Left lung (tissue), 10 donors: Measurements from ENCODE around the gene MFRP. TPM values are rescaled to one million over a fixed set of nuclear protein-coding genes. Genes with fewer than 3 reads are reported as not detected.

Source experiments
- ATAC-seq: fragments of 200-7000 bp; cut with Tn5 transposase; one replicate; pipeline ENCODE4 v1.9.1; 2020; ENCODE audit warnings: moderate library complexity
- DNase-seq, 4 donors: peaks; one replicate each; pipeline ENCODE4 v3.0.0-alpha.2; 2013 to 2020
- H3K27ac ChIP-seq, 2 donors: fragments of 200-600 bp; sonication (generic) in 1 of 2; one replicate each; pipeline versions ENCODE4 v1.5.0 to v1.8.0; 2020 to 2021
- H3K27me3 ChIP-seq, 2 donors: fragments of 200-600 bp; sonication (generic) in 1 of 2; one replicate each; pipeline versions ENCODE4 v1.5.0 to v1.8.0; 2020 to 2021
- H3K36me3 ChIP-seq, 2 donors: fragments of 200-600 bp; sonication (generic) in 1 of 2; one replicate each; pipeline versions ENCODE4 v1.5.0 to v1.8.0; 2020 to 2021
- H3K4me1 ChIP-seq, 2 donors: fragments of 200-600 bp; one replicate each; pipeline ENCODE4 v1.8.0; 2021
- H3K4me3 ChIP-seq, 2 donors: fragments of 200-600 bp; sonication (generic) in 1 of 2; one replicate each; pipeline versions ENCODE4 v1.5.0 to v1.8.0; 2020 to 2021; ENCODE audit warnings: mild to moderate bottlenecking in 1 of 2
- H3K9me3 ChIP-seq, 2 donors: fragments of 200-600 bp; sonication (generic) in 1 of 2; one replicate each; pipeline versions ENCODE4 v1.5.0 to v1.8.0; 2020 to 2021
- intact Hi-C, 2 donors: fragments of 100-400 bp; cut with DNase I; formaldehyde crosslinking; loops; one replicate each; pipeline versions ENCODE4 v1.11.2 to v1.14.2; 2022
- polyA plus RNA-seq, 6 donors: library from polyadenylated mRNA; unstranded; fragments of 120-200 nt; gene quantifications; one replicate each; pipeline ENCODE4 v1.2.1, GENCODE V29; 2013; ENCODE audit not compliant: insufficient read length in 6 of 6
- total RNA-seq, 2 donors: library from RNA; stranded (reverse); fragmentation: NEBNext Ultra II Directional; extraction: Animal tissue kit (Norgen Biotek cat#: 25700); gene quantifications; one replicate each; pipeline ENCODE4 v1.2.1, GENCODE V29; 2021
- TF ChIP-seq, protein P1 (sequence below), 2 donors: fragments of 200-600 bp; sonication (generic) in 1 of 2; IDR thresholded peaks; one replicate each; pipeline versions ENCODE4 v1.5.0 to v1.8.0; 2021; ENCODE audit warnings: antibody characterized with exemption in 2 of 2
- donor health status: DM: no; HTN: yes; CAD: no.
- donor health status: DM: no; HTN: no; CAD: no.

Gene MFRP
- total and polyA plus RNA-seq, 8 donors, result 0.04 to 0.07 TPM; not detected in 6

DNA sequence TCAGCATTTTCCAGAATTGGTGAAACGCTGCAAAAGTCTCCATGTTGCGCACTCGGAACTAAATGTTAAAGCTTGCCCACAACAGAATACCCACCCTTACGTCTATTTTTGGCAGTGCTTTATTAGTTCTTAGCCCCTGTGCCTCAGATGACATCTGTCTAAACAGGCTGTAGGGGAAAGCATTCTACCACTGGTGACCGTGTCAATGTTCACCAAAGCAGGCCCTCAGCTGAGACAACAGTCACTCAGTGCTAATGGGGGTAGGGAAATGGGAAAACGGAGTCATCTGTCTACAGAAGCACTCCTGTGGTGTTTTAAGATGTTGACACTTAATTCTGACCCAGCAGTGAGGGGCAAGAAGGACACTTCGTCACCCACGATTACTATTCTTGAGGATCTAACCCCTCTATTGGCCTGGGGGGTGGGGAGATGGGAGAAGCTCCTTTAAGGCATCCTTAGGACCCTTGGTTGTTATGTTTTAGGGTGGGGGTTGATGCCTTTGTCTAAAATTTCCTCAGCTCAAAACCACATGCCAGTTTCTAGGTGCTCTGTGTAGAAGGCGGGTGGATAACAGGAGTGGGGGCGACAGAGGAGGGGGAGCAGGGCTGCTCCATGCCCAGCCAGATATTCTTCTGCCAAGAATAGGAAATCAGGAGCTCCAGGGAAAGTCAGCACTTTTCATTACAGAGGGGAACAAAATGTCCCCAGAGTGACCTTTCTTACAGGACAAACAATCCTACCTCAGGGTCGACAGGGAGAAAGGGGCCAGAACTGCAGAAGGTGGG lies 15.6 kb upstream of the MFRP start:
- peak overlapping the region in 1 of 2 donors; percentile 39 for H3K27ac ChIP-seq
- H3K4me3 ChIP-seq, result no peak overlapping the region
- no peaks in the 10 kb centered on the region for H3K36me3 ChIP-seq
- no peaks in the 10 kb centered on the region for H3K9me3 ChIP-seq
- ATAC-seq, result no peak
- no peak for DNase-seq
- intact Hi-C loops, result no loop called here
- TF ChIP-seq, protein P1, sequence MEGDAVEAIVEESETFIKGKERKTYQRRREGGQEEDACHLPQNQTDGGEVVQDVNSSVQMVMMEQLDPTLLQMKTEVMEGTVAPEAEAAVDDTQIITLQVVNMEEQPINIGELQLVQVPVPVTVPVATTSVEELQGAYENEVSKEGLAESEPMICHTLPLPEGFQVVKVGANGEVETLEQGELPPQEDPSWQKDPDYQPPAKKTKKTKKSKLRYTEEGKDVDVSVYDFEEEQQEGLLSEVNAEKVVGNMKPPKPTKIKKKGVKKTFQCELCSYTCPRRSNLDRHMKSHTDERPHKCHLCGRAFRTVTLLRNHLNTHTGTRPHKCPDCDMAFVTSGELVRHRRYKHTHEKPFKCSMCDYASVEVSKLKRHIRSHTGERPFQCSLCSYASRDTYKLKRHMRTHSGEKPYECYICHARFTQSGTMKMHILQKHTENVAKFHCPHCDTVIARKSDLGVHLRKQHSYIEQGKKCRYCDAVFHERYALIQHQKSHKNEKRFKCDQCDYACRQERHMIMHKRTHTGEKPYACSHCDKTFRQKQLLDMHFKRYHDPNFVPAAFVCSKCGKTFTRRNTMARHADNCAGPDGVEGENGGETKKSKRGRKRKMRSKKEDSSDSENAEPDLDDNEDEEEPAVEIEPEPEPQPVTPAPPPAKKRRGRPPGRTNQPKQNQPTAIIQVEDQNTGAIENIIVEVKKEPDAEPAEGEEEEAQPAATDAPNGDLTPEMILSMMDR (IDR thresholded peaks at IDR 0.05), result no peak
- peaks cover 7 to 29% of the 10 kb centered on the region in 2 donors for H3K4me1 ChIP-seq
- peaks cover 5 to 35% of the 10 kb centered on the region in 2 donors for H3K27me3 ChIP-seq

DNA sequence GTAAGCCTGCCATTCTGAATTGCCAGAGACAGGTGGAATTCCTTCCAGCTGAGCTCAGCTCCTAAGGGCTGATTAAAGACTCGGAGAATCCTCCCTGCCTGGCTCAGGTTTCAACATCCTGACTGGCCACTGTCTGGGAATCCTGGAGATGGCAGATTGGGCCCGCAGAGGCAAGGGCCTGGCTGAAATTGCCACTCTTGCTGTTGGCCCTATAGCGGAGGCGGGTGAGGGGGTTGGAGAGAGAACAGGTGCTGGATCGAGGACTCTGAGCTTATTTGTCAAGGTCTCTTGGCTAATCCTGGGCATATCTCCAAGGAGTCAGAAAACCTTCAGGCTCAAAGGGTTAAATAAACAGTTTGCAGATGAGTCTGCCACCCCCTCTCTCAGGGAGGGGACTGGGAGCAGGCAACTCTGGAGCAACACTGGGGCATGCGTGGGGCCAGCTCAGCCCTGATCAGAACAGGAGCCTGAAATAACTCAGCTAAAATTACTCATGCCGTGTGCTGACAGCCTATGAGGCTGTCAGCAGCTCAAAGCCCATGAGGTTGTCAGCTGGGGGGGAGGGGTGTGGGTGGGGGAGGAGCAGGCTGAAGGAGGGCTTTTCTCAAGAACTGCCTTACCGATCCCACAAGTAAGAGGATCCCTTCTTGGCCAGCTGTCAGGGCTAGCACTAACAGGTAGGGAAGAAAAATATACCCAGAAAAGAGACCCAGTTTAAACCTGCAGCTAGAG lies 14.7 kb upstream of the MFRP start:
- DNase-seq, result peak in 2 of 4 donors; percentile 62 to 79
- H3K9me3 ChIP-seq, result no peaks in the 10 kb centered on the region
- H3K27ac ChIP-seq, result peak overlapping the region in 1 of 2 donors; percentile 39
- peak; percentile 75 for ATAC-seq
- H3K27me3 ChIP-seq, result peaks cover 5 to 41% of the 10 kb centered on the region in 2 donors
- intact Hi-C loops, result no loop called here
- no peak overlapping the region for H3K4me3 ChIP-seq
- TF ChIP-seq, protein P1 (IDR thresholded peaks at IDR 0.05), result no peak
- H3K4me1 ChIP-seq, result peaks cover 7 to 32% of the 10 kb centered on the region in 2 donors
- no peaks in the 10 kb centered on the region for H3K36me3 ChIP-seq

DNA sequence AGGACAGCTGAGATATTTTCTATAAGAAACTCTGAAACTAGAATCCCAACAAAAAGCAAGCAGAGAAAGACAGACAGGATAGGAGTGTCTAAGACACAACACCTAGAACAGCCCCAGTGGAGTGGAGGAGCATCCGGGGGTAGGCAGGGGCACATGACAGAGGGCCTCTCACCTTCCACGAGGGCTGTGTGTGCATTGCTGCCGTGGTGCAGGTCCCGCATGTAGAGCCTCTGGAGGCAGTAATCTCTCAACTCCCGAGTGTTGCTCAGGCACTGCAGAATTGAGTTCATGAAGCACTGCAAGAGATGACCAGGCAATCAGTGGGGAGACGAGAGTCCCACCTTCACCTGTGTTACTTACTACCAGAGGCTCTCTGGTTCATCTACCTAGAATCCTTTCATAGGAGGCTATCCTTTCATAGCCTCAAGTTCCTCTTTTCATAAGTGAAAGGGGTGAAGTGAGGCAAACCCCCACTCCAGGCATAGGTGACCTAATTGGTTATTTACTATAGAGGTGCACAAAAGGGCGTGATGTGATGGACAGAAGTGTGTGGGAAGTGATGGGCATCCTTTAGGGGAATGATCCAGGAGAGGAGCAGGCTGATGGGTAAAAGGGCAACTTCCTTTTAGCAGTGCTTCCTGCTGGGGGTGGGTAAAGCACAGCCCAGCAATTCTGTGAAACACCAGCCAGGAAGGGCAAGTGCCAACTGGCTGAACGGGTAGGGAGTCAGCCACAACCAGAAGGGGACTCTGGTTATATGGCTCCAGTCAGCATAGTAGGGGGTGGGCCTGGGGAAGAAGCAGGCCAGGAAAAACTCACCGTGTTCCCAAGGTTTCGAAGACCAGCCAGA lies 13.1 kb upstream of the MFRP start:
- Histone ChIP-seq H3K27ac (no peak overlapping the region), H3K4me3 (no peak overlapping the region), H3K27me3 (peaks cover 0 to 42% of the 10 kb centered on the region in 2 donors), H3K36me3 (no peaks in the 10 kb centered on the region), H3K4me1 (peaks cover 7 to 38% of the 10 kb centered on the region in 2 donors), H3K9me3 (no peaks in the 10 kb centered on the region)
- intact Hi-C loops, result loop anchor here in 1 of 2 donors (5.0 kb wide), 1 partner anchor 113 kb away; no protein-coding TSS in a partner anchor
- ATAC-seq, result no peak
- TF ChIP-seq, protein P1 (IDR thresholded peaks at IDR 0.05), result no peak
- DNase-seq, result no peak

DNA sequence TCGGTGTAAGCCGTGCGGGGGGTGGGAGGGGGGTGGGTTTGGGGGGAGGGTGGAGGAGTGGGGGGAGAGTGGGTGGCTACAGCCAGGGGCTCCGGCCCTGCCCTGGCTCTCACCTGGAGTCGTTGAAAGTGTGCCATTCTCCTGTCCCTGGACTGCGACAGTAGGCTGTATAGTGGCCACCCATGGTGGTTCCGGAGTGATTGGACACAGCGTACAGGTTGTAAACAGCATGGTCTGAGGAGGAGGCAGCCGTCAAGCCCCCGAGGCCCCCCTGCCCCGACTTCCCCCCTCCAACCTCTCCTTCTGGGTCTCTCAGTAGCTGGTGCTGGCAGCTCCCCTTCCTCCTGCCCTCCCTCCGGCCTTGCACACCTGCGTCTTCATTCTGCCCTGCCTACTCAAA lies 10.6 kb upstream of the MFRP start:
- H3K4me1 ChIP-seq, result peaks cover 0 to 24% of the 10 kb centered on the region in 2 donors
- DNase-seq, result no peak
- H3K36me3 ChIP-seq, result no peaks in the 10 kb centered on the region
- intact Hi-C loops, result loop anchor here in 1 of 2 donors (5.0 kb wide), 1 partner anchor 115 kb away; no protein-coding TSS in a partner anchor
- H3K9me3 ChIP-seq, result no peaks in the 10 kb centered on the region
- H3K4me3 ChIP-seq, result peak overlapping the region; percentile 49
- H3K27me3 ChIP-seq, result peaks cover 0 to 18% of the 10 kb centered on the region in 2 donors
- TF ChIP-seq, protein P1 (IDR thresholded peaks at IDR 0.05), result no peak
- ATAC-seq, result no peak
- peak overlapping the region in 1 of 2 donors; percentile 71 for H3K27ac ChIP-seq
